GM12892 (cell line): ENCODE data around the gene NKX1-2.

Source experiments
- POLR2A ChIP-seq: IDR thresholded peaks from 2 replicates; pipeline ENCODE4 v1.6.1; 2011; ENCODE audit warnings: low read depth, low read length, control low read depth
- POLR2AphosphoS5 ChIP-seq: IDR thresholded peaks from 2 replicates; pipeline ENCODE4 v1.6.1; 2011; ENCODE audit warnings: low read depth, low read length, control low read depth
- TAF1 ChIP-seq: IDR thresholded peaks from 2 replicates; pipeline ENCODE4 v1.6.1; 2011; ENCODE audit warnings: low read depth, mild to moderate bottlenecking, control low read depth, low read length, borderline replicate concordance

DNA sequence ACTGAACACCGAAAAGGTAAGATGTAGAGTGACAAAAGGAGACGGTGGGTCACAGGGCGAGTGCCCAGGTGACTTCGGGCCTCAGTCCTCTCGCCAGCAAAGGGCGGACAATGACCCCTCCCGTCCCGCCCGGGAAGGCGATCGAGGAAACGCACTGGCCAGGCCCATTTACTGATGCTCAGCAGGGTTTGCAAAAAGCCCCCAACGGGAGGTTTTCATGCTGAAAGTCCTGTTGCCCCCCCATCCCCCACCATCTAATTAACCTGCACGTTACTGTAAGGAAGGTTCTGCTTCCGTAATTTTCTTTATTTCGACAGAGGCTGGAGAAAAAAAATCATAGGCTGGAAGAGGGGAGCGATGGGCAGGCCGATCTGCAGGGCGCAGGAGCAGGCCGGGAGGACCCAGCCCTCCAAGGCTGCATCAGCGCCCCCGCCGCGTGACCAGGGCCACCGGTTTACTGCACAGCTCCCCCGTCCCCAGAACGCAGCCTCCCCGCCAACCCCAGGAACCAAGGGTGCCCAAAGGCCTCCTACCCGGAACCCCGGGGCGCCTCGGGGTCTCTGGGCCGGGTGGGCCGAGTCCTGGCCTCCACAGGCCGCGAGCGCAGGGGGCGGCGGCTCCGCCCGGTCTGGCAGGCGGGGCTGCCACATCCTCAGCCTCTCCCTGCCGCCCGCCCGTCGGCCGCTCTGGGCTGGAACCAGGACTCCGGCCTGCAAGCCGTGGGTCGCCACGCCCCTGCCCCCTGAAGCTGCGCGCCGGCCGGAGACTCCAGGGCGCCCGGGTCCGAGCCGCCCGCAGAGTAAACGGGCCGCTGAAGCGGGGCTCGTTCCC, 31.7 kb downstream of the NKX1-2 start:
- TF ChIP-seq POLR2A: no peak
- no peak for TF ChIP-seq POLR2AphosphoS5
- TF ChIP-seq TAF1: no peak
